GM18508 (cell line): ENCODE measurements around the gene DOP1B.
"Not testable (repeated sequence)": the region's sequence is repeated elsewhere in the genome, so short reads cannot be mapped to it uniquely, and the experiment has no call there.

ENCODE experiments used
- ATAC-seq: cut with Tn5 transposase; IDR thresholded peaks from one replicate; pipeline ENCODE4 v1.9.1; 2021; ENCODE audit warnings: moderate number of reproducible peaks; ENCODE audit not compliant: insufficient read depth, unreplicated experiment

DOP1B gene

GRCh38 chr21:36199021-36199420 is 42.4 kb downstream of the DOP1B start:
- no peak for ATAC-seq

DNA sequence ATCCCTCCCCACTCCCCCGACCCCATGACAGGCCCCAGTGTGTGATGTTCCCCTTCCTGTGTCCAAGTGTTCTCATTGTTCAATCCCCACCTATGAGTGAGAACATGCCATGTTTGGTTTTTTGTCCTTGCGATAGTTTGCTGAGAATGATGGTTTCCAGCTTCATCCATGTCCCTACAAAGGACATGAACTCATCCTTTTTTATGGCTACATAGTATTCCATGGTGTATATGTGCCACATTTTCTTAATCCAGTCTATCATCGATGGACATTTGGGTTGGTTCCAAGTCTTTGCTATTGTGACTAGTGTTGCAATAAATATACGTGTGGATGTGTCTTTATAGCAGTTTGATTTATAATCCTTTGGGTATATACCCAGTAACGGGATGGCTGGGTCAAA is 43.0 kb downstream of the DOP1B start:
- not testable (repeated sequence) for ATAC-seq

DNA sequence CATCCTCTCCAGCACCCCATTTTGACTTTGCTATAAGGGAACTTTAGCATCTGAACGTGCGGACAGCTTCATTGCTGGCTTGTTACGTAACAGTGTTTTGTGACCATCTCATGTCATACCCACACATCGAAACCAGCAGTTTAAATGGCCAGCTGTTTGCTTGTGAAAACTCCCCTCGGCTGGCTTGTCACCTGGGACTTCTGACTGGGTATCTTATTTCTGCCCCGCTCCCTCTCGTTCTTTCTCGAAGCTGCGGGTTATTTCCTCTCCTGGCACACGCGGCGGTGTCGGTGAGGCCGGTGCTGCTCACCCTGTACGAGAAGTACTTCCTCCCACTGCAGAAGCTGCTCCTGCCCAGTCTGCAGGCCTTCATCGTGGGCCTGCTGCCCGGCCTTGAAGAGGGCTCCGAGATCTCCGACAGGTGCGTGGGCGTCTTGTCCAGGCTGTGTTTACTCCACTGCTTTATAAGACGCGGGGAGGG is 43.5 kb downstream of the DOP1B start:
- no peak for ATAC-seq

DNA sequence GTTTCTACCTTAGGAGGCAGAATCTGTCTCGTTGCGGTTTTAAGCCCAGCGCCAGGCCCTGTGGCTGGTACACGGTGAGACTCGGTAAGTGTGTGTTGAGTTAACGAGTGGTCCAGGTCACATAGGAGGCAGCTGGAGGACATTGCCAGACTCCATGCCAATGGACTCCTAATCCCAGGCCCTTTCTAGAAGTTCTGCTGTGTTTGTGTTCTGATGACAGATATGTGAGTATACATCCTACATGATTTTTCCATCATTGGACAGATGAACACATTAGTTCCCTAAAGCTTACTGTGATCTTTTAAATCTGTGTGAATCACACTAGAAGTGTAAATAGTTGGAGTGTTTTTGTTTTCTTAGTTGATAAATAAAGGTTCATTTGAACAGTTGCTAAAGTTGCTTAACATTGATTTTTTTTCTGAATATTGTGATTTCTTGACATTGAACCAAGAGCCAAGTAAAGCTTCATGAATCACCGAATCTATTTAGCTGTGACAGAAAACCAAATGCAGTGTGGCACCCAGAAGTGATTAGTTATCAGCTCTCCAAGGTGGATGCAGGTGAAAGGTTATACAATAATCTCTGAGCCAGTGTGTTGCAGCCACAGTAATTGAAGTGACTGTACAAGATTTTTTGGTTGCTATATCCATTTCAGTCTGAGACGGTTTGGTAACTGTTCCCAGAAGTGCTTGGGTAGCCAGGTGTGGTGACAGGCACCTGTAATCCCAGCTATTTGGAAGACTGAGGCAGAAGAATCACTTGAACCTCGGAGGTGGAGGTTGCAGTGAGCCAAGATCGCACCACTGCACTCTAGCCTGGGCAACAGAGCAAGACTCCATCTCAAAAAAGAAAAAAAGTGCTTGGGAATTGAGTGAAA is 46.3 kb downstream of the DOP1B start:
- no peak for ATAC-seq

GRCh38 chr21:36203603-36203889 is 46.9 kb downstream of the DOP1B start:
- ATAC-seq, result no peak

GRCh38 chr21:36204980-36205379 is 48.4 kb downstream of the DOP1B start:
- no peak for ATAC-seq

DNA sequence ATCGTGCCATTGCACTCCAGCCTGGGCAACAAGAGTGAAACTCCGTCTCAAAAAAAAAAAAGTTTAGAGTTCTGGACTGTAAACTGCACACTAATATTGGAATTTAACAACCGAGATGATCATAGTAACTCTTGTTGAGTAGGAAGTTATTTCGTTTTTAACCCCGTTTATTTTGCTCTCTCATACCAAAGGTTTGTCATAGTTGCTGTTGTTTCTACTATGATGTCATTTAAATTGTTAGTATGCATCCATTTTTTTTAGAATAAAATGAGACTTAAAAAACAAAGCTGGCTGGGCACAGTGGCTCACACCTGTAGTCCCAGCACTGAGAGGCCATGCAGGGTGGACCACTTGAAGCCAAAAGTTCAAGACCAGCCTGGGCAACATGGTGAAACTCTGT is 49.3 kb downstream of the DOP1B start:
- no peak for ATAC-seq
